Thyroid gland (tissue), 4 donors: ENCODE results near the gene RPH3AL. TPM values are rescaled to one million over a fixed set of nuclear protein-coding genes. Genes with fewer than 3 reads are reported as not detected.

ENCODE experiments used
- DNase-seq, 2 donors: peaks; one replicate each; pipeline ENCODE4 v3.0.0-alpha.2; 2019
- H3K27ac ChIP-seq, 3 donors: fragments of 200-600 bp; sonication (generic); 1 replicate in 2 of 3; 2 replicates in 1 of 3; pipeline ENCODE4 v1.5.1; 2016 to 2019; ENCODE audit warnings: mild to moderate bottlenecking in 1 of 3, moderate library complexity in 1 of 3
- H3K27me3 ChIP-seq: fragments of 200-600 bp; sonication (generic); one replicate; pipeline ENCODE4 v1.5.1; 2019
- H3K36me3 ChIP-seq, 2 donors: fragments of 200-600 bp; sonication (generic); one replicate each; pipeline ENCODE4 v1.5.1; 2016 to 2019
- H3K4me1 ChIP-seq, 2 donors: fragments of 200-600 bp; sonication (generic); one replicate each; pipeline ENCODE4 v1.5.1; 2017 to 2019
- H3K4me3 ChIP-seq, 3 donors: fragments of 200-600 bp; sonication (generic); replicated peaks in 1 of 3; 1 replicate in 2 of 3; 2 replicates in 1 of 3; pipeline ENCODE4 v1.5.1; 2016; ENCODE audit warnings: mild to moderate bottlenecking in 1 of 3
- H3K9me3 ChIP-seq: fragments of 200-600 bp; sonication (generic); one replicate; pipeline ENCODE4 v1.5.1; 2017
- POLR2A ChIP-seq, 2 donors: fragments of 450-650 bp; IDR thresholded peaks; one replicate each; pipeline ENCODE4 v1.6.1; 2017; ENCODE audit warnings: antibody characterized with exemption in 2 of 2, mild to moderate bottlenecking in 2 of 2, moderate library complexity in 1 of 2
- WGBS, 2 donors: methylation state at CpG; one replicate each; pipeline ENCODE4 v1.1.5; 2017; 5-methylcytosine and 5-hydroxymethylcytosine counted together
- intact Hi-C: fragments of 100-400 bp; cut with DNase I; formaldehyde crosslinking; loops from one replicate; pipeline ENCODE4 v1.15.1; 2023
- total RNA-seq, 4 donors: library from RNA; depleted of rRNA; stranded (reverse); fragments of >200 nt; gene quantifications; one replicate each; pipeline ENCODE4 v1.2.3, GENCODE V29; 2016
- TF ChIP-seq, protein P1 (sequence below), 6 experiments: fragments of 200-600 bp in 3 of 6; fragments of 450-650 bp in 3 of 6; sonication (generic) in 3 of 6; IDR thresholded peaks; one replicate each; pipeline ENCODE4 v1.5.1; 2016 to 2019; ENCODE audit warnings: antibody characterized with exemption in 6 of 6, mild to moderate bottlenecking in 2 of 6, inconsistent platforms in 1 of 6, moderate library complexity in 1 of 6

The RPH3AL gene
- total RNA-seq, 4 donors from 2014 or later: 19.1 to 47.7 (median 42.5) TPM

DNA sequence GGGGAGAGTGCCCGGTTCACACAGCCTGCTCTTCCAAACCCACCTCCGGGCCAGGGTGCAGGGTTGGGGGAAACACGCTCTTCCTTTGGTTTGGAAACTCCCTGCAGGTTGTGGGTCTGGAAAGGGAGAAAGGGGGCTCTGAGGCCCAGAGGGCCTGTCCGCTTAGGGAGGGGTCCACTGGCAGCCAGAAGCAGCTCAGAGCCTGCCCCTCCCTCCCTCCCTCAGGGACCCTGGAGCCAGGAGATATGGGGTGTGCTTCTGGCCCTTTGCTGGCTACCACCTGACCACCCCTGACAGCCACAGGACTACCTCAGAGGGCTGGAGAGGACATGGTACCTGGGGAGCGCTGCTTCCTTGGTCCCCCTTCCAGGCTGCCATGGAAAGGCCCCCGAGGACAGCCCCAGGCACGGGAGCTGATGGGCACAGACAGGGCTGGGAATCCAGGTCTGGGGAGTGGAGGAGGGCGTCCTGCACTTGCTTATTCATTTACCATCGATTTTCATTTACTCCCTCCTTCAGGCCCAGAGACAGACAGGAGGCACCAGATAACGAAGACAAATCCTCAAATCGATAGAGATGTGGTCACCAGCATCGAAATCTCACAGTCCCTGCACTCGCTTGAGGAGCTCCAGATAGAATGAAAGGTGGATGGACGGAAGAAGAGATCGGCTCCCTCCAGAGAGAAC, 122.8 kb downstream of the RPH3AL start:
- Histone ChIP-seq H3K4me1 (peaks cover 0 to 7% of the 10 kb centered on the region in 2 donors), H3K36me3 (no peaks in the 10 kb centered on the region), H3K9me3 (no peaks in the 10 kb centered on the region), H3K27me3 (no peaks in the 10 kb centered on the region), H3K4me3 (no peak overlapping the region), H3K27ac (peak overlapping the region in 1 of 3 donors; percentile 24)
- intact Hi-C loops: no loop called here
- TF ChIP-seq POLR2A (IDR thresholded peaks at IDR 0.05): no peak
- TF ChIP-seq, protein P1, sequence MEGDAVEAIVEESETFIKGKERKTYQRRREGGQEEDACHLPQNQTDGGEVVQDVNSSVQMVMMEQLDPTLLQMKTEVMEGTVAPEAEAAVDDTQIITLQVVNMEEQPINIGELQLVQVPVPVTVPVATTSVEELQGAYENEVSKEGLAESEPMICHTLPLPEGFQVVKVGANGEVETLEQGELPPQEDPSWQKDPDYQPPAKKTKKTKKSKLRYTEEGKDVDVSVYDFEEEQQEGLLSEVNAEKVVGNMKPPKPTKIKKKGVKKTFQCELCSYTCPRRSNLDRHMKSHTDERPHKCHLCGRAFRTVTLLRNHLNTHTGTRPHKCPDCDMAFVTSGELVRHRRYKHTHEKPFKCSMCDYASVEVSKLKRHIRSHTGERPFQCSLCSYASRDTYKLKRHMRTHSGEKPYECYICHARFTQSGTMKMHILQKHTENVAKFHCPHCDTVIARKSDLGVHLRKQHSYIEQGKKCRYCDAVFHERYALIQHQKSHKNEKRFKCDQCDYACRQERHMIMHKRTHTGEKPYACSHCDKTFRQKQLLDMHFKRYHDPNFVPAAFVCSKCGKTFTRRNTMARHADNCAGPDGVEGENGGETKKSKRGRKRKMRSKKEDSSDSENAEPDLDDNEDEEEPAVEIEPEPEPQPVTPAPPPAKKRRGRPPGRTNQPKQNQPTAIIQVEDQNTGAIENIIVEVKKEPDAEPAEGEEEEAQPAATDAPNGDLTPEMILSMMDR (IDR thresholded peaks at IDR 0.05): no peak
- DNase-seq: no peak
- WGBS, 2 donors: 87 to 89% methylated on average over 14 to 15 of the region's 15 CpGs

DNA sequence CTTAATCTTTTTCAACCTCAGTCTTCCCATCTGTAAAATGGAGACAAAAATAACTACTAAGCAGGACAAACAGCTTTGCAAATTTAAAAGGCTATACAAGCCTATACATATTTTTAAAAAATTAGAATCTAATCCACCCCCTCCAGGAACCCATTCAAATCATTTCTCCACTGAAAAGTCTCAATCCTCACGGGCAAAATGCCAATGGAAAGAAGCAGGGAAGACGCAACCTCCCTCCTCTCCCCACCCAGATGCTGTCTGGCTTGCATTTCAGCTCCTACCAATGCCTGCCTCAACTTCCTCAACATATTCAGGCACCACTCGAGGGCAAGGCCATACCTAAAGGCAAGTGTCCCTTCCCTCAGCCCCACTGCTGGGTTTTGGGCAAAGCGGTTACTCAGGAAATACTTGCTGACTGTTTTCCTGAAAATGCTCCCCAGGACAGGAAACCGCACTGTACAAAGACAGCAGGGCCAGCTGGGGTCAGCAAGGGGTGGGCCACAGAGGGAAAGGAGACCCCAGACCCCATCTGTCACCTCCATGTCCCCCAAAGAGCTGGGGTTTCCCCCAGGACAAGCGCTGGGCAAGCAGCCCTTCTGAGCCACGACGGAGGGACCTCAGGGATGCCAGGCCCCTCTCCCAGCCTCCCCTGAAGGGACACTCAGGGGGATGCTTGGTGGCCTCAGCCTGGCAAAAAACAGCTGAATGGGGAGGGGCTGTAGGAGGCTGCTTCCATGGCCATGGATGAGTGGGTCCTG, 123.5 kb downstream of the RPH3AL start:
- Histone ChIP-seq H3K4me3 (no peak overlapping the region), H3K36me3 (no peaks in the 10 kb centered on the region), H3K27me3 (no peaks in the 10 kb centered on the region), H3K9me3 (no peaks in the 10 kb centered on the region), H3K4me1 (peaks cover 0 to 7% of the 10 kb centered on the region in 2 donors), H3K27ac (peak overlapping the region in 1 of 3 donors; percentile 24)
- intact Hi-C loops: no loop called here
- TF ChIP-seq, protein P1 (IDR thresholded peaks at IDR 0.05): no peak
- TF ChIP-seq POLR2A (IDR thresholded peaks at IDR 0.05): no peak
- 79 to 94% methylated on average over 5 of the region's 8 CpGs for WGBS, 2 donors
- no peak for DNase-seq

DNA sequence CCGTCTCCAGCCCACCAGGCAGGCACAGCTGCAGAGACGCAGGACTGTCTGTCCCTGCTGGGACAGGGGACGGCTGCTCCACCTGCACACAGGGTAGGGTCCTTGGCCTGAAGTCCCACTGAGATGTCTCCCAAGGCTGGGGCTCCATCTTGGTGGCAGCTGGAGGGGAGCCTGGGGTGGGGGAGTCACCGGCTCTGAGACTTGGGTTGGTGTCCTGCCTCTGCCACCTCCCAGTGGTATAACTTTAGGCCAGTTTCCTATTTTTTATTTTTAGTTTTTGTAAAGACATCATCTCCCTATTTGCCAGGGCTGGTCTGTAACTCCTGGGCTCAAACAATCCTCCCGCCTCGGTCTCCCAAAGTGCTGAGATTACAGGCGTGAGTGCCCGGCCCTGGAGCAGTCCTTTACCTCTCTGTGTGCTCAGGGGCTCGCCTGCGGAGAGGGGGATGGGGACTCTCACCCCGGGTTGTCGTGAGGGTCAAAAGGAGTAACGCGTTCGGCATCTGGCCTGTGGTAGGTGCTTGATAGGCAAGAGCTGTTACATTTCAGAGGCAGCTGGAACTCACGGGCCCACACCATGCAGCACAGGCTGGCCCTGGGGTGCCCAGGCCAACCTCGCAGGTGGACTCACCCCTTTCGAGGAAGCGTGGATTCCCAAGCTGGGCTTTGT, 124.5 kb downstream of the RPH3AL start:
- H3K4me3 ChIP-seq: no peak overlapping the region
- no peak for DNase-seq
- WGBS, 2 donors: 80 to 89% methylated on average over 19 of the region's 19 CpGs
- intact Hi-C loops: no loop called here
- no peak overlapping the region for H3K27ac ChIP-seq
- no peaks in the 10 kb centered on the region for H3K9me3 ChIP-seq
- no peaks in the 10 kb centered on the region for H3K27me3 ChIP-seq
- H3K4me1 ChIP-seq: peaks cover 0 to 7% of the 10 kb centered on the region in 2 donors
- H3K36me3 ChIP-seq: no peaks in the 10 kb centered on the region
- TF ChIP-seq, protein P1 (IDR thresholded peaks at IDR 0.05): no peak
- no peak for TF ChIP-seq POLR2A (IDR thresholded peaks at IDR 0.05)

GRCh38 chr17:227078-227945, 125.3 kb downstream of the RPH3AL start:
- no peak for DNase-seq
- H3K36me3 ChIP-seq: no peaks in the 10 kb centered on the region
- H3K4me3 ChIP-seq: no peak overlapping the region
- TF ChIP-seq POLR2A (IDR thresholded peaks at IDR 0.05): no peak
- TF ChIP-seq, protein P1 (IDR thresholded peaks at IDR 0.05): no peak
- no peaks in the 10 kb centered on the region for H3K27me3 ChIP-seq
- WGBS, 2 donors: 67 to 76% methylated on average over 12 to 14 of the region's 15 CpGs
- H3K9me3 ChIP-seq: no peaks in the 10 kb centered on the region
- intact Hi-C loops: no loop called here
- H3K4me1 ChIP-seq: peaks cover 0 to 7% of the 10 kb centered on the region in 2 donors
- H3K27ac ChIP-seq: no peak overlapping the region
